HS-27A (cell line): ENCODE data around the gene KRTAP4-5.
"Not testable (repeated sequence)": the region's sequence is repeated elsewhere in the genome, so short reads cannot be mapped to it uniquely, and the experiment has no call there.

Experiments
- DNase-seq: peaks from one replicate; pipeline ENCODE4 v3.0.0-alpha.2; 2012; ENCODE audit warnings: low read depth, missing footprints

KRTAP4-5 gene

GRCh38 chr17:41149652-41149985, at the start of gene KRTAP4-5:
Gene KRTAP4-5, minus strand, starts transcription at chr17:41149825. Its CDS starts 58 bp downstream, at chr17:41149767.
- DNase-seq: no peak

GRCh38 chr17:41196068-41196467, 46.4 kb upstream of the KRTAP4-5 start:
- DNase-seq: no peak

GRCh38 chr17:41190328-41190727, 40.7 kb upstream of the KRTAP4-5 start:
- DNase-seq: no peak

GRCh38 chr17:41189837-41190318, 40.3 kb upstream of the KRTAP4-5 start, which contains the start of gene KRTAP9-1:
Gene KRTAP9-1, plus strand, starts transcription at chr17:41189887. Its CDS starts 0 bp downstream, at chr17:41189887.
- DNase-seq: not testable (repeated sequence)

GRCh38 chr17:41186872-41187271, 37.2 kb upstream of the KRTAP4-5 start:
- DNase-seq: no peak

GRCh38 chr17:41185001-41185400, 35.4 kb upstream of the KRTAP4-5 start:
- DNase-seq: no peak

- DNase-seq: no peak
Observed at GRCh38 chr17:41184480-41184961, 34.9 kb upstream of the KRTAP4-5 start, which contains the start of gene KRTAP4-1. Gene KRTAP4-1, minus strand, starts transcription at chr17:41184911. Its CDS starts 57 bp downstream, at chr17:41184854.

GRCh38 chr17:41178843-41179616, 29.4 kb upstream of the KRTAP4-5 start:
- DNase-seq: no peak

- no peak for DNase-seq
Observed at GRCh38 chr17:41178341-41178740, 28.7 kb upstream of the KRTAP4-5 start.

GRCh38 chr17:41177727-41178271, 28.2 kb upstream of the KRTAP4-5 start, which contains the start of gene KRTAP4-2:
Gene KRTAP4-2, minus strand, starts transcription at chr17:41178221. Its CDS starts 57 bp downstream, at chr17:41178164.
- DNase-seq: no peak

GRCh38 chr17:41176744-41177387, 27.2 kb upstream of the KRTAP4-5 start:
- DNase-seq: no peak

GRCh38 chr17:41171886-41172285, 22.3 kb upstream of the KRTAP4-5 start:
- DNase-seq: no peak

- DNase-seq: no peak
Observed at GRCh38 chr17:41168121-41168520, 18.5 kb upstream of the KRTAP4-5 start, which contains the start of gene KRTAP4-3. Gene KRTAP4-3, minus strand, starts transcription at chr17:41168221. Its CDS starts 49 bp downstream, at chr17:41168172.

- no peak for DNase-seq
Observed at GRCh38 chr17:41167561-41167960, 17.9 kb upstream of the KRTAP4-5 start.

- no peak for DNase-seq
Observed at GRCh38 chr17:41163828-41164227, 14.2 kb upstream of the KRTAP4-5 start.

GRCh38 chr17:41160648-41161047, 11.0 kb upstream of the KRTAP4-5 start, which contains the start of gene KRTAP4-4:
Gene KRTAP4-4, minus strand, starts transcription at chr17:41160748. Its CDS starts 57 bp downstream, at chr17:41160691.
- DNase-seq: no peak

GRCh38 chr17:41160190-41160589, 10.6 kb upstream of the KRTAP4-5 start:
- DNase-seq: not testable (repeated sequence)

- no peak for DNase-seq
Observed at GRCh38 chr17:41153856-41154255, 4.2 kb upstream of the KRTAP4-5 start.

GRCh38 chr17:41151525-41151924, 1.9 kb upstream of the KRTAP4-5 start:
- DNase-seq: no peak

GRCh38 chr17:41150026-41150425, 401 bp upstream of the KRTAP4-5 start:
- no peak for DNase-seq

GRCh38 chr17:41148971-41149651, 514 bp downstream of the KRTAP4-5 start:
- not testable (repeated sequence) for DNase-seq
